IMR-90 (cell line): ENCODE results near the gene PROM2. TPM values are rescaled to one million over a fixed set of nuclear protein-coding genes. Genes with fewer than 3 reads are reported as not detected.

Source experiments
- ATAC-seq: fragments of 200-7000 bp; cut with Tn5 transposase; 2 replicates; pipeline ENCODE4 v1.9.1; 2020; ENCODE audit warnings: low read depth, mild to moderate bottlenecking, moderate library complexity
- BruUV-seq: library from RNA; stranded (reverse); fragments of 400-500 nt; replicated peaks from 2 replicates; lab custom pipeline; 2021; lab: Mats Ljungman, UMichigan
- CTCF ChIA-PET: fragments of 300-600 bp; formaldehyde crosslinking; extraction: SDS; loops from one replicate; lab custom pipeline; 2021; ENCODE audit warnings: antibody characterized with exemption; lab: Yijun Ruan, JAX
- POLR2A ChIA-PET: fragments of 300-600 bp; sonication (Branson Sonifier 250); formaldehyde crosslinking; loops from one replicate; lab custom pipeline; 2022; ENCODE audit warnings: antibody characterized with exemption; ENCODE audit not compliant: unreplicated experiment; lab: Charles Lee
- DNase-seq: peaks from one replicate; pipeline ENCODE4 v3.0.0; 2013
- H2AFZ ChIP-seq: replicated peaks from 2 replicates; pipeline ENCODE3; 2013; ENCODE audit warnings: low read length, mild to moderate bottlenecking; ENCODE audit not compliant: poor library complexity
- H2AK5ac ChIP-seq: 2 replicates; pipeline ENCODE4 v1.6.1; 2013; ENCODE audit warnings: low read depth, low read length, inconsistent platforms
- H2AK9ac ChIP-seq: replicated peaks from 2 replicates; pipeline ENCODE3; 2013; ENCODE audit warnings: mild to moderate bottlenecking, low read depth, low read length, moderate library complexity; ENCODE audit not compliant: poor library complexity
- H2BK120ac ChIP-seq: 2 replicates; pipeline ENCODE4 v1.6.1; 2013; ENCODE audit warnings: low read depth, low read length, inconsistent platforms
- H2BK15ac ChIP-seq: 3 replicates; pipeline ENCODE4 v1.6.1; 2013; ENCODE audit warnings: low read depth, low read length, inconsistent platforms
- H2BK20ac ChIP-seq: 2 replicates; pipeline ENCODE4 v1.6.1; 2013; ENCODE audit warnings: low read depth, mild to moderate bottlenecking, inconsistent platforms, low read length, moderate library complexity
- H2BK5ac ChIP-seq: 2 replicates; pipeline ENCODE4 v1.6.1; 2013; ENCODE audit warnings: mild to moderate bottlenecking, low read depth, low read length, inconsistent platforms; ENCODE audit not compliant: poor library complexity, severe bottlenecking
- H3K14ac ChIP-seq: replicated peaks from 2 replicates; pipeline ENCODE4 v1.6.1; 2013; ENCODE audit warnings: low read depth, low read length, inconsistent platforms
- H3K18ac ChIP-seq: 2 replicates; pipeline ENCODE4 v1.6.1; 2013; ENCODE audit warnings: low read depth, low read length, control low read depth
- H3K23ac ChIP-seq: 2 replicates; pipeline ENCODE4 v1.6.1; 2013; ENCODE audit warnings: low read depth, low read length, inconsistent platforms
- H3K27ac ChIP-seq: 2 replicates; pipeline ENCODE4 v1.5.1; 2013; ENCODE audit warnings: mild to moderate bottlenecking, control low read depth, low read length; ENCODE audit not compliant: insufficient read depth
- H3K27me3 ChIP-seq: 2 replicates; pipeline ENCODE4 v1.6.1; 2013; ENCODE audit warnings: low read length; ENCODE audit not compliant: control insufficient read depth, insufficient read depth
- H3K36me3 ChIP-seq: 2 replicates; pipeline ENCODE4 v1.6.1; 2013; ENCODE audit warnings: low read length, mixed read lengths; ENCODE audit not compliant: control insufficient read depth, insufficient read depth
- H3K4ac ChIP-seq: 2 replicates; pipeline ENCODE4 v1.6.1; 2013; ENCODE audit warnings: low read depth, low read length, inconsistent platforms
- H3K4me1 ChIP-seq: 2 replicates; pipeline ENCODE4 v1.6.1; 2013; ENCODE audit warnings: low read length, mixed read lengths; ENCODE audit not compliant: control insufficient read depth, insufficient read depth
- H3K4me2 ChIP-seq: 2 replicates; pipeline ENCODE4 v1.6.1; 2013; ENCODE audit warnings: low read depth, mild to moderate bottlenecking, control low read depth, low read length, moderate library complexity
- H3K4me3 ChIP-seq: 2 replicates; pipeline ENCODE4 v1.5.1; 2013; ENCODE audit warnings: low read depth, mild to moderate bottlenecking, control low read depth, low read length, moderate library complexity; ENCODE audit not compliant: insufficient read depth
- H3K56ac ChIP-seq: 2 replicates; pipeline ENCODE4 v1.6.1; 2013; ENCODE audit warnings: low read length, inconsistent platforms; ENCODE audit not compliant: insufficient read depth; ENCODE audit errors: extremely low read depth
- H3K79me1 ChIP-seq, 2 experiments: 2 replicates each; pipeline ENCODE4 v1.6.1; 2013; ENCODE audit warnings: low read length in 2 of 2, inconsistent platforms in 1 of 2, low read depth in 1 of 2
- H3K9ac ChIP-seq: 2 replicates; pipeline ENCODE4 v1.6.1; 2013; ENCODE audit warnings: low read depth, low read length, control low read depth
- H3K9me1 ChIP-seq: 2 replicates; pipeline ENCODE4 v1.6.1; 2013; ENCODE audit warnings: low read length, inconsistent platforms; ENCODE audit not compliant: insufficient read depth
- H3K9me3 ChIP-seq: 2 replicates; pipeline ENCODE4 v1.6.1; 2013; ENCODE audit warnings: low read length; ENCODE audit not compliant: control insufficient read depth, insufficient read depth
- H4K20me1 ChIP-seq: 2 replicates; pipeline ENCODE4 v1.6.1; 2013; ENCODE audit warnings: low read length, inconsistent platforms; ENCODE audit not compliant: insufficient read depth
- H4K5ac ChIP-seq: 2 replicates; pipeline ENCODE4 v1.6.1; 2013; ENCODE audit warnings: mild to moderate bottlenecking, low read depth, low read length, control low read depth
- H4K8ac ChIP-seq, 2 experiments: 2 replicates each; pipeline ENCODE4 v1.6.1; 2013; ENCODE audit warnings: low read depth in 2 of 2, low read length in 2 of 2, control low read depth in 1 of 2, inconsistent platforms in 1 of 2
- H4K91ac ChIP-seq: 2 replicates; pipeline ENCODE4 v1.6.1; 2013; ENCODE audit warnings: low read depth, low read length, inconsistent platforms; ENCODE audit not compliant: insufficient read depth
- BHLHE40 ChIP-seq: fragments of 150-350 bp; IDR thresholded peaks from 2 replicates; pipeline ENCODE4 v1.6.1; 2016; ENCODE audit warnings: mild to moderate bottlenecking, low read depth, low read length
- CEBPB ChIP-seq: IDR thresholded peaks from 2 replicates; pipeline ENCODE4 v1.6.1; 2012; ENCODE audit warnings: low read depth, low read length, improper control_type of control experiment
- MAFK ChIP-seq: IDR thresholded peaks from 2 replicates; pipeline ENCODE4 v1.6.1; 2012; ENCODE audit warnings: low read depth, low read length, improper control_type of control experiment
- MAZ ChIP-seq: IDR thresholded peaks from 2 replicates; pipeline ENCODE4 v1.6.1; 2012; ENCODE audit warnings: low read depth, mild to moderate bottlenecking, low read length, improper control_type of control experiment, moderate library complexity, borderline replicate concordance
- POLR2A ChIP-seq: IDR thresholded peaks from 2 replicates; pipeline ENCODE4 v1.6.1; 2012; ENCODE audit warnings: mild to moderate bottlenecking, low read depth, low read length
- RCOR1 ChIP-seq: IDR thresholded peaks from 2 replicates; pipeline ENCODE4 v1.6.1; 2012; ENCODE audit warnings: mild to moderate bottlenecking, low read length, improper control_type of control experiment; ENCODE audit not compliant: insufficient replicate concordance
- RFX5 ChIP-seq: IDR thresholded peaks from 2 replicates; pipeline ENCODE4 v1.8.0; 2012; ENCODE audit warnings: low read depth, mild to moderate bottlenecking, low read length, moderate library complexity
- SMC3 ChIP-seq: fragments of 150-350 bp; IDR thresholded peaks from 2 replicates; pipeline ENCODE4 v1.6.1; 2016; ENCODE audit warnings: low read depth, mild to moderate bottlenecking, antibody characterized with exemption, low read length, moderate library complexity
- WGBS, 2 experiments: methylation state at CpG; one replicate each; pipeline versions ENCODE4 v1.1.5 to v1.1.7; 2013; ENCODE audit warnings: missing lambda C conversion rate in 2 of 2; ENCODE audit not compliant: insufficient read length in 1 of 2; ENCODE audit errors: extremely low coverage in 2 of 2; 5-methylcytosine and 5-hydroxymethylcytosine counted together
- dilution Hi-C: fragments of 300-500 bp; cut with HindIII; formaldehyde crosslinking; loops from one replicate; pipeline ENCODE4 v1.14.3; 2018; ENCODE audit warnings: low sequenced_read_pairs; ENCODE audit not compliant: unreplicated experiment
- in situ Hi-C: fragments of 300-500 bp; cut with MboI; formaldehyde crosslinking; loops from 3 replicates; pipeline ENCODE4 v1.14.3; 2019; ENCODE audit warnings: low sequenced_read_pairs, inconsistent platforms, mixed read lengths
- intact Hi-C: fragments of 100-400 bp; cut with micrococcal nuclease; formaldehyde crosslinking; loops from 2 replicates; pipeline ENCODE4 v1.10.0; 2022
- polyA plus RNA-seq, 3 experiments: library from polyadenylated mRNA; depleted of rRNA; stranded (reverse); fragments of >200 nt; gene quantifications; 2 replicates each; pipeline ENCODE4 v1.2.3, GENCODE V29; 2012; ENCODE audit warnings: low replicate concordance in 1 of 3
- total RNA-seq: library from RNA; depleted of rRNA; stranded (reverse); fragments of >200 nt; gene quantifications from 2 replicates; pipeline ENCODE4 v1.2.3, GENCODE V29; 2012

Gene PROM2
- total and polyA plus RNA-seq, 2 of the 4 experiments (the other 2 are of a cell fraction): 0.26 TPM; not detected in 1

DNA sequence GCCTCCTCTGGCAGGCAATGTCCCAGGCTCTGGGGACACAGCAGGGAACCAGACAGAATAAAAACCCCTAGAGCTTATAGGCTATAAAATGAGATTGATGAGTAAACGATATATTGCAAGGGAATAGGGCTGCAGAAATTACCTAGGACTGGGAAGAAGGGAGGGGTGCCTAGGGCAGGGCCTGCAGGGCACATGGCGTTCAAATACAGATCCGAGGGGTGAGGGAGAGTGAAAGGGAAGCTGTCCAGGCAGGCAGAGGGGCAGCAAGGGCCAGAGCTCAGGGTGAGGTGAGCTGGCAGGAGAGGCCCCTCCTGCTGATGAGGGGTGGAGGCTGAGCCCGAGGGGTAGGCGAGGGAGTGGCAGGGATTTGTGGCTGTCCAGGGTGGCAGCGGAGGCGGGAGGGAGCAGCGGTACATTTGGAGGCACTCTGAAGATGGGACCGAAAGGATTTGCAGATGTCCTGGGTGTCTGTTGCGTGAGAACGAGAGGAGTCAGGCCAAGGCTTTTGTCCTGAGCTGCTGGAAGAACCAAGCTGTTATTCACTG lies 56.6 kb downstream of the PROM2 start:
- H3K18ac ChIP-seq: no peak overlapping the region
- no peak overlapping the region for H4K5ac ChIP-seq
- H3K4me3 ChIP-seq: no peak overlapping the region
- H2AK5ac ChIP-seq: no peak overlapping the region
- dilution Hi-C loops (no loop called here), intact Hi-C loops (no loop called here), in situ Hi-C loops (no loop called here)
- H4K8ac ChIP-seq: no peak overlapping the region
- no peak overlapping the region for H3K23ac ChIP-seq
- no peak overlapping the region for H3K4ac ChIP-seq
- no peak overlapping the region for H4K91ac ChIP-seq
- no peak overlapping the region for H3K9ac ChIP-seq
- H2BK120ac ChIP-seq: no peak overlapping the region
- H2AFZ ChIP-seq: peak overlapping the region; percentile 27
- no peaks in the 10 kb centered on the region for H3K9me3 ChIP-seq
- H4K20me1 ChIP-seq: no peaks in the 10 kb centered on the region
- POLR2A ChIA-PET: no interaction called here
- H3K4me2 ChIP-seq: no peak overlapping the region
- no TSS peak for BruUV-seq
- H3K27me3 ChIP-seq: no peaks in the 10 kb centered on the region
- H2AK9ac ChIP-seq: no peak overlapping the region
- H3K27ac ChIP-seq: no peak overlapping the region
- H3K9me1 ChIP-seq: peaks cover 3% of the 10 kb centered on the region; the same call in 1 of the 2 replicates
- no peak overlapping the region for H2BK15ac ChIP-seq
- ATAC-seq: no peak
- DNase-seq: no peak
- no peak overlapping the region for H3K14ac ChIP-seq
- H3K79me1 ChIP-seq: no peaks in the 10 kb centered on the region
- no peak overlapping the region for H2BK5ac ChIP-seq
- H3K4me1 ChIP-seq: peaks cover 14% of the 10 kb centered on the region
- no peak for TF ChIP-seq RCOR1
- TF ChIP-seq BHLHE40: no peak
- no peak for TF ChIP-seq MAZ
- TF ChIP-seq CEBPB: no peak
- no peak for TF ChIP-seq POLR2A
- no peak for TF ChIP-seq MAFK
- TF ChIP-seq SMC3: no peak
- TF ChIP-seq RFX5: no peak
- CTCF ChIA-PET: no interaction called here
- no peak overlapping the region for H2BK20ac ChIP-seq
- 79% methylated on average over 10 of the region's 11 CpGs; no CpG with 5 or more reads in 1 of the 2 experiments for WGBS, 2 experiments
- H3K36me3 ChIP-seq: no peaks in the 10 kb centered on the region
- H3K56ac ChIP-seq: no peak overlapping the region
